ENCODE measurements around the gene CHCHD1. TPM values are rescaled to one million over a fixed set of nuclear protein-coding genes. Genes with fewer than 3 reads are reported as not detected.

The CHCHD1 gene
- total RNA-seq, 4 donors from 2014 or later: 12.7 to 26.0 (median 22.5) TPM

- H3K36me3 ChIP-seq: peaks cover 100% of the 10 kb centered on the region
- DNase-seq (ENCODE audit: low spot score in 2 of 2): no peak
- no peaks in the 10 kb centered on the region for H3K27me3 ChIP-seq
- H3K4me1 ChIP-seq: peaks cover 17% of the 10 kb centered on the region
- 70% methylated on average over 20 of the region's 20 CpGs for WGBS
- no peak for TF ChIP-seq POLR2AphosphoS5 (IDR thresholded peaks at IDR 0.05)
- TF ChIP-seq POLR2A (IDR thresholded peaks at IDR 0.05): no peak
- TF ChIP-seq, protein P1, sequence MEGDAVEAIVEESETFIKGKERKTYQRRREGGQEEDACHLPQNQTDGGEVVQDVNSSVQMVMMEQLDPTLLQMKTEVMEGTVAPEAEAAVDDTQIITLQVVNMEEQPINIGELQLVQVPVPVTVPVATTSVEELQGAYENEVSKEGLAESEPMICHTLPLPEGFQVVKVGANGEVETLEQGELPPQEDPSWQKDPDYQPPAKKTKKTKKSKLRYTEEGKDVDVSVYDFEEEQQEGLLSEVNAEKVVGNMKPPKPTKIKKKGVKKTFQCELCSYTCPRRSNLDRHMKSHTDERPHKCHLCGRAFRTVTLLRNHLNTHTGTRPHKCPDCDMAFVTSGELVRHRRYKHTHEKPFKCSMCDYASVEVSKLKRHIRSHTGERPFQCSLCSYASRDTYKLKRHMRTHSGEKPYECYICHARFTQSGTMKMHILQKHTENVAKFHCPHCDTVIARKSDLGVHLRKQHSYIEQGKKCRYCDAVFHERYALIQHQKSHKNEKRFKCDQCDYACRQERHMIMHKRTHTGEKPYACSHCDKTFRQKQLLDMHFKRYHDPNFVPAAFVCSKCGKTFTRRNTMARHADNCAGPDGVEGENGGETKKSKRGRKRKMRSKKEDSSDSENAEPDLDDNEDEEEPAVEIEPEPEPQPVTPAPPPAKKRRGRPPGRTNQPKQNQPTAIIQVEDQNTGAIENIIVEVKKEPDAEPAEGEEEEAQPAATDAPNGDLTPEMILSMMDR (IDR thresholded peaks at IDR 0.05): no peak
- no peak for TF ChIP-seq EP300 (IDR thresholded peaks at IDR 0.05)
- no peaks in the 10 kb centered on the region for H3K9me3 ChIP-seq
- no peak overlapping the region for H3K27ac ChIP-seq
- no peak overlapping the region for H3K4me3 ChIP-seq
Observed at GRCh38 chr10:73800560-73801252, 18.9 kb downstream of the CHCHD1 start.

- no peak for DNase-seq (ENCODE audit: low spot score in 2 of 2)
- WGBS: 92% methylated on average over 13 of the region's 13 CpGs
- H3K27me3 ChIP-seq: no peaks in the 10 kb centered on the region
- peaks cover 17% of the 10 kb centered on the region for H3K4me1 ChIP-seq
- TF ChIP-seq EP300 (IDR thresholded peaks at IDR 0.05): no peak
- TF ChIP-seq, protein P1 (IDR thresholded peaks at IDR 0.05): no peak
- TF ChIP-seq POLR2A (IDR thresholded peaks at IDR 0.05): no peak
- TF ChIP-seq POLR2AphosphoS5 (IDR thresholded peaks at IDR 0.05): no peak
- no peaks in the 10 kb centered on the region for H3K9me3 ChIP-seq
- no peak overlapping the region for H3K27ac ChIP-seq
- no peak overlapping the region for H3K4me3 ChIP-seq
- H3K36me3 ChIP-seq: peaks cover 100% of the 10 kb centered on the region
Observed at GRCh38 chr10:73801253-73801590, 19.4 kb downstream of the CHCHD1 start.

- WGBS: 74% methylated on average over 11 of the region's 11 CpGs
- peak overlapping the region; percentile 64 for H3K27ac ChIP-seq
- peaks cover 100% of the 10 kb centered on the region for H3K36me3 ChIP-seq
Observed at GRCh38 chr10:73802276-73802991, 20.6 kb downstream of the CHCHD1 start.

GRCh38 chr10:73803680-73804286 is 21.9 kb downstream of the CHCHD1 start:
- TF ChIP-seq, protein P1 (IDR thresholded peaks at IDR 0.05): no peak
- TF ChIP-seq POLR2A (IDR thresholded peaks at IDR 0.05): no peak
- no peak for TF ChIP-seq EP300 (IDR thresholded peaks at IDR 0.05)
- TF ChIP-seq POLR2AphosphoS5 (IDR thresholded peaks at IDR 0.05): no peak
- Histone ChIP-seq H3K4me3 (no peak overlapping the region), H3K4me1 (peaks cover 30% of the 10 kb centered on the region), H3K27ac (peak overlapping the region; percentile 10), H3K9me3 (no peaks in the 10 kb centered on the region), H3K27me3 (no peaks in the 10 kb centered on the region), H3K36me3 (peaks cover 97% of the 10 kb centered on the region)
- DNase-seq (ENCODE audit: low spot score in 2 of 2): no peak

More at GRCh38 chr10:73802276-73802991, 20.6 kb downstream of the CHCHD1 start:
- DNase-seq (ENCODE audit: low spot score in 2 of 2): no peak
- Histone ChIP-seq H3K4me1 (peaks cover 24% of the 10 kb centered on the region), H3K9me3 (no peaks in the 10 kb centered on the region), H3K27me3 (no peaks in the 10 kb centered on the region), H3K4me3 (no peak overlapping the region)
- TF ChIP-seq, protein P1 (IDR thresholded peaks at IDR 0.05): peak; percentile 10 to 13
- TF ChIP-seq EP300 (IDR thresholded peaks at IDR 0.05): no peak

Data from suprapubic skin (tissue), 4 donors.